Tibial nerve (tissue), 4 donors: ENCODE results near the gene AGMO. TPM values are rescaled to one million over a fixed set of nuclear protein-coding genes. Genes with fewer than 3 reads are reported as not detected.
"Not testable (repeated sequence)": the region's sequence is repeated elsewhere in the genome, so short reads cannot be mapped to it uniquely, and the experiment has no call there.

Experiments used
- DNase-seq, 2 donors: peaks; one replicate each; pipeline ENCODE4 v3.0.0-alpha.2; 2019; ENCODE audit warnings: low spot score in 2 of 2
- H3K27ac ChIP-seq, 4 donors: fragments of 200-600 bp; sonication (generic) in 3 of 4; one replicate each; pipeline ENCODE4 v1.5.1; 2017 to 2019; ENCODE audit warnings: mild to moderate bottlenecking in 1 of 4
- H3K27me3 ChIP-seq, 2 donors: fragments of 200-600 bp; sonication (generic) in 1 of 2; one replicate each; pipeline versions ENCODE4 v1.5.1 to v1.6.0; 2017 to 2019
- H3K36me3 ChIP-seq, 3 donors: fragments of 200-600 bp; sonication (generic); one replicate each; pipeline ENCODE4 v1.5.1; 2018 to 2019
- H3K4me1 ChIP-seq, 4 donors: fragments of 200-600 bp; sonication (generic) in 3 of 4; one replicate each; pipeline ENCODE4 v1.5.1; 2017 to 2019
- H3K4me3 ChIP-seq, 4 donors: fragments of 200-600 bp; sonication (generic) in 3 of 4; one replicate each; pipeline ENCODE4 v1.5.1; 2017 to 2019; ENCODE audit warnings: mild to moderate bottlenecking in 1 of 4, moderate library complexity in 1 of 4
- H3K9me3 ChIP-seq, 4 donors: fragments of 200-600 bp; sonication (generic) in 3 of 4; one replicate each; pipeline ENCODE4 v1.5.1; 2017 to 2019
- CTCF ChIP-seq, 5 experiments: fragments of 200-600 bp in 3 of 5; fragments of 450-650 bp in 2 of 5; sonication (generic) in 3 of 5; IDR thresholded peaks; one replicate each; pipeline ENCODE4 v1.5.1; 2016 to 2019; ENCODE audit warnings: antibody characterized with exemption in 5 of 5, mild to moderate bottlenecking in 3 of 5, moderate library complexity in 2 of 5
- EP300 ChIP-seq, 2 donors: sonication (generic); formaldehyde crosslinking; IDR thresholded peaks; one replicate each; pipeline ENCODE4 v1.6.1; 2017; ENCODE audit warnings: antibody characterized with exemption in 2 of 2, mild to moderate bottlenecking in 1 of 2
- POLR2A ChIP-seq, 2 donors: fragments of 450-650 bp; IDR thresholded peaks; one replicate each; pipeline ENCODE4 v1.6.1; 2017; ENCODE audit warnings: antibody characterized with exemption in 2 of 2, mild to moderate bottlenecking in 2 of 2, moderate library complexity in 2 of 2
- WGBS, 2 donors: methylation state at CpG; one replicate each; pipeline ENCODE4 v1.1.5; 2018; 5-methylcytosine and 5-hydroxymethylcytosine counted together
- total RNA-seq, 4 donors: library from RNA; depleted of rRNA; stranded (reverse); fragments of >200 nt; gene quantifications; one replicate each; pipeline ENCODE4 v1.1.0, GENCODE V29; 2016

AGMO gene
- total RNA-seq, 4 donors from 2014 or later = 2.4 to 14.0 (median 6.5) TPM

GRCh38 chr7:15525652-15526263 is 36.1 kb downstream of the AGMO start:
- Histone ChIP-seq H3K4me1 (no peaks in the 10 kb centered on the region), H3K4me3 (no peak overlapping the region), H3K27ac (no peak overlapping the region), H3K27me3 (no peaks in the 10 kb centered on the region), H3K9me3 (peaks cover 0 to 12% (median 0%) of the 10 kb centered on the region in 4 donors), H3K36me3 (peaks cover 0 to 6% (median 0%) of the 10 kb centered on the region in 3 donors)
- no peak for DNase-seq
- 96 to 98% methylated on average over 21 of the region's 21 CpGs for WGBS, 2 donors
- no peak for TF ChIP-seq EP300 (IDR thresholded peaks at IDR 0.05)
- TF ChIP-seq POLR2A (IDR thresholded peaks at IDR 0.05) = no peak
- no peak for TF ChIP-seq CTCF (IDR thresholded peaks at IDR 0.05)

GRCh38 chr7:15524077-15524476 is 37.7 kb downstream of the AGMO start:
- H3K9me3 ChIP-seq = peaks cover 0 to 23% (median 0%) of the 10 kb centered on the region in 4 donors
- WGBS, 2 donors = 91% methylated on average over 1 of the region's 1 CpG
- H3K27me3 ChIP-seq = no peaks in the 10 kb centered on the region
- no peak overlapping the region for H3K4me3 ChIP-seq
- no peak for DNase-seq
- H3K27ac ChIP-seq = no peak overlapping the region
- H3K4me1 ChIP-seq = no peaks in the 10 kb centered on the region
- peaks cover 0 to 6% (median 0%) of the 10 kb centered on the region in 3 donors for H3K36me3 ChIP-seq
- TF ChIP-seq POLR2A (IDR thresholded peaks at IDR 0.05) (no peak), EP300 (IDR thresholded peaks at IDR 0.05) (no peak)

GRCh38 chr7:15517865-15518264 is 44.0 kb downstream of the AGMO start:
- H3K4me1 ChIP-seq = peaks cover 0 to 12% (median 0%) of the 10 kb centered on the region in 4 donors
- not testable (repeated sequence) for H3K36me3 ChIP-seq, H3K27ac ChIP-seq, H3K27me3 ChIP-seq, H3K4me3 ChIP-seq, DNase-seq
- H3K9me3 ChIP-seq = peaks cover 0 to 23% (median 0%) of the 10 kb centered on the region in 4 donors
- 89 to 99% methylated on average over 6 to 7 of the region's 7 CpGs for WGBS, 2 donors

- TF ChIP-seq EP300 (IDR thresholded peaks at IDR 0.05) = no peak
- TF ChIP-seq CTCF (IDR thresholded peaks at IDR 0.05) = no peak
- no peak for TF ChIP-seq POLR2A (IDR thresholded peaks at IDR 0.05)
- Histone ChIP-seq H3K4me1 (peaks cover 0 to 12% (median 0%) of the 10 kb centered on the region in 4 donors), H3K27ac (peak overlapping the region in 3 of 4 donors; percentile 9 to 59 (median 37)), H3K4me3 (peak overlapping the region in 2 of 4 donors; percentile 13 to 23), H3K9me3 (peaks cover 0 to 6% (median 0%) of the 10 kb centered on the region in 4 donors), H3K27me3 (no peaks in the 10 kb centered on the region), H3K36me3 (no peaks in the 10 kb centered on the region)
- 13 to 19% methylated on average over 4 of the region's 4 CpGs for WGBS, 2 donors
- DNase-seq = no peak
These were observed 46.6 kb downstream of the AGMO start for GRCh38 chr7:15515252-15515651.

GRCh38 chr7:15508258-15508657 is 53.6 kb downstream of the AGMO start:
- Histone ChIP-seq H3K4me3 (no peak overlapping the region), H3K4me1 (peaks cover 0 to 23% (median 4%) of the 10 kb centered on the region in 4 donors), H3K36me3 (no peaks in the 10 kb centered on the region), H3K9me3 (no peaks in the 10 kb centered on the region), H3K27me3 (no peaks in the 10 kb centered on the region), H3K27ac (no peak overlapping the region)
- WGBS, 2 donors = 33 to 35% methylated on average over 3 of the region's 3 CpGs
- no peak for TF ChIP-seq EP300 (IDR thresholded peaks at IDR 0.05)
- no peak for TF ChIP-seq POLR2A (IDR thresholded peaks at IDR 0.05)
- no peak for TF ChIP-seq CTCF (IDR thresholded peaks at IDR 0.05)
- no peak for DNase-seq

GRCh38 chr7:15507708-15508107 is 54.1 kb downstream of the AGMO start:
- TF ChIP-seq CTCF (IDR thresholded peaks at IDR 0.05) = no peak
- no peak for TF ChIP-seq POLR2A (IDR thresholded peaks at IDR 0.05)
- no peak for TF ChIP-seq EP300 (IDR thresholded peaks at IDR 0.05)
- Histone ChIP-seq H3K27ac (no peak overlapping the region), H3K9me3 (no peaks in the 10 kb centered on the region), H3K4me3 (no peak overlapping the region), H3K27me3 (no peaks in the 10 kb centered on the region), H3K36me3 (no peaks in the 10 kb centered on the region), H3K4me1 (peaks cover 0 to 23% (median 4%) of the 10 kb centered on the region in 4 donors)
- DNase-seq = no peak
- 19 to 32% methylated on average over 3 of the region's 3 CpGs for WGBS, 2 donors
